Vagina (tissue), 2 donors: ENCODE measurements around the gene SLC16A13.

Experiments used
- POLR2A ChIP-seq, 2 donors: fragments of 450-650 bp; IDR thresholded peaks; one replicate each; pipeline ENCODE4 v1.6.1; 2017; ENCODE audit warnings: antibody characterized with exemption in 2 of 2, mild to moderate bottlenecking in 2 of 2, moderate library complexity in 2 of 2
- POLR2AphosphoS5 ChIP-seq, 2 donors: sonication (generic); formaldehyde crosslinking; IDR thresholded peaks; one replicate each; pipeline ENCODE4 v1.9.0; 2017; ENCODE audit warnings: antibody characterized with exemption in 2 of 2, mild to moderate bottlenecking in 2 of 2, low read depth in 1 of 2; ENCODE audit not compliant: insufficient read depth in 1 of 2

- no peak for TF ChIP-seq POLR2A (IDR thresholded peaks at IDR 0.05)
- TF ChIP-seq POLR2AphosphoS5 (IDR thresholded peaks at IDR 0.05; ENCODE audit: insufficient read depth in 1 of 2, low read depth in 1 of 2) = no peak
These were observed 42.2 kb downstream of the SLC16A13 start for GRCh38 chr17:7077911-7078546.
